ENCODE data around the gene MOB4. TPM values are rescaled to one million over a fixed set of nuclear protein-coding genes. Genes with fewer than 3 reads are reported as not detected.

The MOB4 gene
- polyA plus RNA-seq, 1 of the 3 experiments (the other 2 are of a cell fraction), result 22.0 TPM

Small RNA genes lying within 50 kb of the gene (small RNA-seq; reads per million reads assigned to genes)
- gene AC020550.1, result 0 to 3.5 (median 0) reads per million in 7 experiments

Other genes starting within 250 kb of the MOB4 start
- gene ANKRD44, start 205.3 kb upstream of the MOB4 start, polyA plus RNA-seq (2012; rRNA removed), result 12.3 and 12.5 TPM in 2 replicates
- 162 and 276 TPM in 2 replicates for gene SF3B1, start 81.0 kb upstream of the MOB4 start, polyA plus RNA-seq (2012; rRNA removed)
- gene COQ10B, start 62.5 kb upstream of the MOB4 start, polyA plus RNA-seq (2012; rRNA removed), result 3.6 and 4.5 TPM in 2 replicates
- gene HSPD1, start 16.2 kb upstream of the MOB4 start, polyA plus RNA-seq (2012; rRNA removed), result 212 and 227 TPM in 2 replicates
- 130 and 142 TPM in 2 replicates for gene HSPE1, start 15.7 kb upstream of the MOB4 start, polyA plus RNA-seq (2012; rRNA removed)
- gene RFTN2, start 159.5 kb downstream of the MOB4 start, polyA plus RNA-seq (2012; rRNA removed), result 0.05 and 0.08 TPM in 2 replicates
- 2.4 and 3.0 TPM in 2 replicates for gene MARS2, start 189.3 kb downstream of the MOB4 start, polyA plus RNA-seq (2012; rRNA removed)